GM19468 (cell line): ENCODE data around the gene ZNF84.

Experiments
- ATAC-seq: cut with Tn5 transposase; IDR thresholded peaks from one replicate; pipeline ENCODE4 v1.9.1; 2021; ENCODE audit warnings: mild to moderate bottlenecking, moderate library complexity, moderate number of reproducible peaks; ENCODE audit not compliant: unreplicated experiment; ENCODE audit errors: extremely low read depth

ZNF84 gene

DNA sequence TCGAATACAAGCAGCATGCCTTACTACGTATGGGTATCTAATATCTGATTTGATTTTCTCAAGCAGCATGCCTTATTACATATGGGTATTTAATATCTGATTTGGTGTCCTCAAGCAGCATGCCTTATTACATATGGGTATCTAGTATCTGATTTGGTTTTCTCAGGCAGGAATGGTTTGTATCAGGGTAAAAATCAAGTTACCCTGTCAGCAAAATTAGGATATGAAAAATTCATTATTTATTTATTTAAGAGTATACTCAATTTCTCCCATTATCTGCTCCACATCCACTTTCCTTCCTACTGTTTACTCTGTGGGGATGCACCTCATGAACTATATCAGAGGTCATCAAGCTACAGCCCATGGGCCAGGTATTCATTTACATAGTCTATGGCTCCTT, 70.8 kb downstream of the ZNF84 start:
- ATAC-seq: no peak
